HUES64 (cell line): ENCODE measurements around the gene RABEP2.

Source experiments
- H3K27ac ChIP-seq: 2 replicates; pipeline ENCODE4 v1.7.0; 2013; ENCODE audit warnings: low read depth, low read length, inconsistent platforms
- H3K27me3 ChIP-seq: 2 replicates; pipeline ENCODE4 v1.6.1; 2013; ENCODE audit warnings: mild to moderate bottlenecking, low read length; ENCODE audit not compliant: insufficient read depth
- H3K36me3 ChIP-seq: 2 replicates; pipeline ENCODE4 v1.6.1; 2013; ENCODE audit warnings: mild to moderate bottlenecking, low read length; ENCODE audit not compliant: insufficient read depth
- H3K4me1 ChIP-seq: 2 replicates; pipeline ENCODE4 v1.6.1; 2013; ENCODE audit warnings: mild to moderate bottlenecking, low read length, moderate library complexity; ENCODE audit not compliant: insufficient read depth
- H3K4me3 ChIP-seq: 2 replicates; pipeline ENCODE4 v1.5.1; 2013; ENCODE audit warnings: mild to moderate bottlenecking, low read length, moderate library complexity
- H3K9ac ChIP-seq: 2 replicates; pipeline ENCODE4 v1.6.1; 2013; ENCODE audit warnings: mild to moderate bottlenecking, low read depth, low read length
- H3K9me3 ChIP-seq: 2 replicates; pipeline ENCODE4 v1.6.1; 2013; ENCODE audit warnings: low read depth, low read length; ENCODE audit not compliant: insufficient read depth
- WGBS: fragments of 150-250, 120-280 bp; methylation state at CpG from one replicate; pipeline ENCODE4 v1.1.7; 2013; ENCODE audit warnings: missing lambda C conversion rate; 5-methylcytosine and 5-hydroxymethylcytosine counted together

RABEP2 gene

GRCh38 chr16:28903344-28904042, 21.5 kb downstream of the RABEP2 start:
- H3K27ac ChIP-seq, result no peak overlapping the region
- H3K4me1 ChIP-seq, result no peaks in the 10 kb centered on the region
- no peaks in the 10 kb centered on the region for H3K27me3 ChIP-seq
- H3K36me3 ChIP-seq, result peaks cover 8% of the 10 kb centered on the region
- H3K9ac ChIP-seq, result no peak overlapping the region
- H3K9me3 ChIP-seq, result no peaks in the 10 kb centered on the region
- 91% methylated on average over 29 of the region's 29 CpGs for WGBS
- no peak overlapping the region for H3K4me3 ChIP-seq

GRCh38 chr16:28902909-28903308, 22.1 kb downstream of the RABEP2 start:
- no peak overlapping the region for H3K9ac ChIP-seq
- H3K27me3 ChIP-seq, result no peaks in the 10 kb centered on the region
- no peak overlapping the region for H3K27ac ChIP-seq
- H3K4me1 ChIP-seq, result no peaks in the 10 kb centered on the region
- no peaks in the 10 kb centered on the region for H3K9me3 ChIP-seq
- WGBS, result 90% methylated on average over 11 of the region's 11 CpGs
- no peak overlapping the region for H3K4me3 ChIP-seq
- 0 out of 2 replicates have a peak, but pooled peaks cover 3% of the 10 kb centered on the region for H3K36me3 ChIP-seq

- Histone ChIP-seq H3K4me3 (no peak overlapping the region), H3K27me3 (no peaks in the 10 kb centered on the region), H3K4me1 (no peaks in the 10 kb centered on the region), H3K27ac (no peak overlapping the region), H3K36me3 (0 out of 2 replicates have a peak, but pooled peaks cover 3% of the 10 kb centered on the region), H3K9ac (no peak overlapping the region), H3K9me3 (no peaks in the 10 kb centered on the region)
- WGBS, result 95% methylated on average over 13 of the region's 15 CpGs
Observed at GRCh38 chr16:28901862-28902261, 23.2 kb downstream of the RABEP2 start.

GRCh38 chr16:28900601-28901000, 24.4 kb downstream of the RABEP2 start:
- Histone ChIP-seq H3K27ac (no peak overlapping the region), H3K36me3 (0 out of 2 replicates have a peak, but pooled peaks cover 3% of the 10 kb centered on the region), H3K4me1 (no peaks in the 10 kb centered on the region), H3K4me3 (no peak overlapping the region), H3K9ac (no peak overlapping the region; the same call in 1 of the 2 replicates), H3K9me3 (no peaks in the 10 kb centered on the region), H3K27me3 (no peaks in the 10 kb centered on the region)
- 95% methylated on average over 25 of the region's 25 CpGs for WGBS

- 93% methylated on average over 11 of the region's 11 CpGs for WGBS
- no peak overlapping the region; the same call in 1 of the 2 replicates for H3K9ac ChIP-seq
Observed at GRCh38 chr16:28899882-28900590, 25.0 kb downstream of the RABEP2 start.

GRCh38 chr16:28898942-28899341, 26.1 kb downstream of the RABEP2 start:
- H3K4me1 ChIP-seq, result no peaks in the 10 kb centered on the region
- H3K27ac ChIP-seq, result no peak overlapping the region
- no peaks in the 10 kb centered on the region for H3K27me3 ChIP-seq
- no peaks in the 10 kb centered on the region for H3K9me3 ChIP-seq
- WGBS, result 84% methylated on average over 4 of the region's 4 CpGs
- no peak overlapping the region for H3K9ac ChIP-seq
- H3K36me3 ChIP-seq, result no peaks in the 10 kb centered on the region
- H3K4me3 ChIP-seq, result no peak overlapping the region

More at GRCh38 chr16:28899882-28900590, 25.0 kb downstream of the RABEP2 start:
- no peaks in the 10 kb centered on the region for H3K9me3 ChIP-seq
- no peaks in the 10 kb centered on the region for H3K27me3 ChIP-seq
- no peaks in the 10 kb centered on the region for H3K4me1 ChIP-seq
- H3K27ac ChIP-seq, result no peak overlapping the region
- H3K4me3 ChIP-seq, result no peak overlapping the region
- H3K36me3 ChIP-seq, result 0 out of 2 replicates have a peak, but pooled peaks cover 1% of the 10 kb centered on the region

GRCh38 chr16:28898266-28898665, 26.8 kb downstream of the RABEP2 start:
- Histone ChIP-seq H3K9ac (no peak overlapping the region), H3K36me3 (no peaks in the 10 kb centered on the region), H3K27me3 (no peaks in the 10 kb centered on the region), H3K9me3 (no peaks in the 10 kb centered on the region), H3K4me1 (no peaks in the 10 kb centered on the region), H3K27ac (no peak overlapping the region), H3K4me3 (no peak overlapping the region)
- WGBS, result 90% methylated on average over 15 of the region's 15 CpGs

GRCh38 chr16:28897826-28898225, 27.2 kb downstream of the RABEP2 start:
- Histone ChIP-seq H3K9ac (no peak overlapping the region), H3K27ac (no peak overlapping the region), H3K36me3 (no peaks in the 10 kb centered on the region), H3K4me1 (no peaks in the 10 kb centered on the region), H3K4me3 (no peak overlapping the region), H3K9me3 (no peaks in the 10 kb centered on the region), H3K27me3 (no peaks in the 10 kb centered on the region)
- WGBS, result 75% methylated on average over 4 of the region's 4 CpGs

GRCh38 chr16:28895609-28896008, 29.4 kb downstream of the RABEP2 start:
- Histone ChIP-seq H3K36me3 (no peaks in the 10 kb centered on the region), H3K9me3 (no peaks in the 10 kb centered on the region)
- 92% methylated on average over 4 of the region's 4 CpGs for WGBS

GRCh38 chr16:28893291-28893690, 31.7 kb downstream of the RABEP2 start:
- Histone ChIP-seq H3K9me3 (no peaks in the 10 kb centered on the region), H3K36me3 (no peaks in the 10 kb centered on the region), H3K4me1 (no peaks in the 10 kb centered on the region), H3K27ac (no peak overlapping the region), H3K4me3 (no peak overlapping the region), H3K9ac (no peak overlapping the region), H3K27me3 (no peaks in the 10 kb centered on the region)
- WGBS, result 87% methylated on average over 4 of the region's 4 CpGs

More at GRCh38 chr16:28895609-28896008, 29.4 kb downstream of the RABEP2 start:
- H3K4me1 ChIP-seq, result no peaks in the 10 kb centered on the region
- no peak overlapping the region for H3K9ac ChIP-seq
- H3K27ac ChIP-seq, result no peak overlapping the region
- H3K4me3 ChIP-seq, result no peak overlapping the region
- no peaks in the 10 kb centered on the region for H3K27me3 ChIP-seq
